T-helper 17 cell (primary cell): Measurements from ENCODE around the gene SPTB. TPM values are rescaled to one million over a fixed set of nuclear protein-coding genes. Genes with fewer than 3 reads are reported as not detected.

Experiments used
- ATAC-seq: fragments of 150-1000 bp; cut with Tn5 transposase; 2 replicates; pipeline ENCODE4 v1.10.0; 2021; ENCODE audit warnings: mild to moderate bottlenecking, moderate library complexity
- DNase-seq, 3 donors: peaks; one replicate each; pipeline versions ENCODE4 v3.0.0 to v3.0.0-alpha.2; 2020 to 2021
- H3K9me3 ChIP-seq: one replicate; pipeline ENCODE4 v1.7.0; 2013; ENCODE audit warnings: low read length, mild to moderate bottlenecking; ENCODE audit not compliant: control insufficient read depth, poor library complexity, severe bottlenecking
- H3K27ac Mint-ChIP-seq: one replicate; pipeline ENCODE4 v1.8.0; 2022; ENCODE audit warnings: mild to moderate bottlenecking, moderate library complexity, mixed read lengths
- H3K27me3 Mint-ChIP-seq: one replicate; pipeline ENCODE4 v1.8.0; 2022; ENCODE audit warnings: mixed read lengths
- H3K36me3 Mint-ChIP-seq: one replicate; pipeline ENCODE4 v1.8.0; 2022; ENCODE audit warnings: low read depth, mixed read lengths
- H3K4me1 Mint-ChIP-seq: one replicate; pipeline ENCODE4 v1.8.0; 2022; ENCODE audit warnings: mild to moderate bottlenecking, mixed read lengths
- H3K4me3 Mint-ChIP-seq: one replicate; pipeline ENCODE4 v1.8.0; 2022; ENCODE audit warnings: mild to moderate bottlenecking, moderate library complexity, mixed read lengths
- total RNA-seq, 4 donors: library from RNA in 2 of 4; stranded (reverse) in 2 of 4; gene quantifications; one replicate each; pipeline ENCODE4 v1.2.3 and lab custom pipeline; 2022 to 2026

Gene SPTB
- total RNA-seq, 2 donors from 2014 or later: 0.40 to 8.4 TPM

DNA sequence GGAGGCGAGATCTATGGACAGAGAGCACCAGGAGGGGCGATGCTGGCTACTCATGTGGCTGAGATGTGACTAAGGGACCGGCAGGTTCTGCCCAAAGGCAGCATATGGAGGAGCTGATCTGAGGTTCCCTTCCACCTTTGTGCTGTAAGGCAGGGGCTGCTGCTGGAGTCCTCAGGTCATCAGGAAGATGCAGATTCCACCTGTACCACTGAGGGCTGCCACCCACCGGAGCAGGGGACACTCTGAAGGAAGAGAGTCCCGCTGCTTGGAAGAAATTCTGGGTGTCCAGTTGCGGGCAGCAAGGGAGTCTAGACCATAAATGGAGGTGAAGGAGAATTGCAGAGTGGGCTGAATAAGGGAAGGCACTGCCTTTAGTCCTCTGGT lies 120.2 kb downstream of the SPTB start:
- ATAC-seq (no peak), DNase-seq (no peak)
- Mint-ChIP-seq H3K36me3 (no peaks in the 10 kb centered on the region), H3K4me1 (peaks cover 89% of the 10 kb centered on the region), H3K27ac (peak overlapping the region; percentile 99), H3K4me3 (peak overlapping the region; percentile 71), H3K27me3 (peaks cover 10% of the 10 kb centered on the region)
- H3K9me3 ChIP-seq: no peaks in the 10 kb centered on the region

GRCh38 chr14:64758691-64759554 lies 120.8 kb downstream of the SPTB start:
- Mint-ChIP-seq H3K36me3 (no peaks in the 10 kb centered on the region), H3K27me3 (peaks cover 10% of the 10 kb centered on the region), H3K4me3 (peak overlapping the region; percentile 71), H3K27ac (peak overlapping the region; percentile 99), H3K4me1 (peaks cover 85% of the 10 kb centered on the region)
- ATAC-seq: no peak
- H3K9me3 ChIP-seq: no peaks in the 10 kb centered on the region
- DNase-seq: no peak

DNA sequence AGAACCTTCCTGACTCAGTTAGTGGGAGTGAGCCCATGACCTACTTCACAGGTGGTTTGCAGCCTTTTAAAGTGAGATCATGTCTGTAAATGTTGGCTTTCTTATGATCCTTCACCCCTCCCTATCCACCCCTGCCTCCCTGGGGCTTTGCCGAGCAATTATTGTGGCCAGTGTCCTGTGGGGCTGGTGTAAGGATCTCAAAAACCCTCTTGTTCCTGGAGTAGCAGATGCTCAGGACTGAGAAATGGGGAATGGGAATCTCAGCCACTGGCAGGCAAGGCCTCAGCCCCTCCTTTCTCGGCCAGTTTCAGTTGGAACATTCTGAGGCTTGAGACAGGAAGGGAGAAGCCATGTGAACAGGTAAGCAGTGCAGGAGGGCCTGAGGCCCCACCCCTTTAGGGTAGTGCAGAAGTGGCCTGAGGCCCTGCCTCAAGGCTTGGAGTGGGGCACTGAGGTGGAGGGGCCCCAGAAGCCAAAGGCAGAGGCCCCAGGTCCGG lies 121.6 kb downstream of the SPTB start:
- H3K9me3 ChIP-seq: no peaks in the 10 kb centered on the region
- no peak for ATAC-seq
- peaks cover 10% of the 10 kb centered on the region for H3K27me3 Mint-ChIP-seq
- H3K4me3 Mint-ChIP-seq: peak overlapping the region; percentile 71
- H3K36me3 Mint-ChIP-seq: no peaks in the 10 kb centered on the region
- peak in 1 of 3 donors; percentile 56 for DNase-seq
- peaks cover 79% of the 10 kb centered on the region for H3K4me1 Mint-ChIP-seq
- H3K27ac Mint-ChIP-seq: peak overlapping the region; percentile 99

GRCh38 chr14:64757601-64758000 lies 122.1 kb downstream of the SPTB start:
- Mint-ChIP-seq H3K27ac (peak overlapping the region; percentile 99), H3K27me3 (peaks cover 10% of the 10 kb centered on the region), H3K36me3 (no peaks in the 10 kb centered on the region), H3K4me3 (no peak overlapping the region), H3K4me1 (peaks cover 74% of the 10 kb centered on the region)
- DNase-seq (no peak), ATAC-seq (no peak)
- H3K9me3 ChIP-seq: no peaks in the 10 kb centered on the region

DNA sequence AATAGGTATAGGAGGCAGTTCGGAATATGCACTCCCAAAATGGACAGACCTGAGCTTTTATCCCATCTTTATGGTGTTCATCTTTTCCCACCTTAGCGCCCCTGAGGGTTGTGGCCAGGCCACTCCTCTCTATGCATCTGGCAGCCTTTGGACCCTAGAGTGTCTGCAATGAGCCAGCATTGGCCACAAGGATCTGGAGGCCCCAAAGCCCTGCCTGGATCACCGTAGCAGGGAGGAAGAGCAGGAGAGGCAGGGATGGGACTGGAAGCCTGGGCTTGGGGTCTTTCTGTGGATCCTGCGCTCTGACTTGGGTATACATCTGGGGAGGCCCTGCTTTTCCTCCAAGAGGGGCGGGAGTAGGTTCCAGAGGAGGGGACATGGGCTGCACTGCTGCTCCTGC lies 123.0 kb downstream of the SPTB start:
- Mint-ChIP-seq H3K27me3 (peaks cover 9% of the 10 kb centered on the region), H3K4me3 (peak overlapping the region; percentile 76), H3K27ac (peak overlapping the region; percentile 99), H3K36me3 (no peaks in the 10 kb centered on the region), H3K4me1 (peaks cover 65% of the 10 kb centered on the region)
- no peaks in the 10 kb centered on the region for H3K9me3 ChIP-seq
- ATAC-seq (no peak), DNase-seq (no peak)

DNA sequence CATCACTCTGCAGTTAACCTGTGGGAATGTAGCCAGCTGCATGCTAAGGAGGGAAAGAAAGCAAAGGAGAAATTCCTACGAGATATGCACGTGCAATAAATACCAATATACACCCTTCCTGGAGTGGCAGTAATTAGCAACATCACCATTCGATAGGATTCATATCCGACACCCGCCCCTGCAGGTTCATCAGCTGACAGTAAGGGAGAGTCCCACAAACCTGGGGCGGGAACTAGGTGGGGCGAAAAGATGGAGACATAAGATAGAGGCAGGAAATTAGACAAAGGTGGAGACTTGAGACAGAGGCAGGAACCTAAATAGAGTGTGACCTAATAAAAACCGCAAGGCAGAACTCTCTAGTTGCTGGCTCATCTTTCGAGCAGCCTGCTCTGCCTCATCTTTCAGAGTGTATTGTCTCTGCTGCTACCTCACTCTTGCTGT lies 123.9 kb downstream of the SPTB start:
- H3K27ac Mint-ChIP-seq: peak overlapping the region; percentile 99
- ATAC-seq (peak; percentile 94), DNase-seq (peak; percentile 57 to 82 (median 67))
- H3K4me1 Mint-ChIP-seq: peaks cover 57% of the 10 kb centered on the region
- H3K27me3 Mint-ChIP-seq: peaks cover under 1% of the 10 kb centered on the region
- no peaks in the 10 kb centered on the region for H3K36me3 Mint-ChIP-seq
- no peaks in the 10 kb centered on the region for H3K9me3 ChIP-seq
- H3K4me3 Mint-ChIP-seq: peak overlapping the region; percentile 76

- Mint-ChIP-seq H3K4me1 (peaks cover 47% of the 10 kb centered on the region), H3K4me3 (peak overlapping the region; percentile 76), H3K36me3 (no peaks in the 10 kb centered on the region), H3K27ac (peak overlapping the region; percentile 99), H3K27me3 (no peaks in the 10 kb centered on the region)
- DNase-seq: no peak
- no peak for ATAC-seq
- no peaks in the 10 kb centered on the region for H3K9me3 ChIP-seq
These were observed 125.0 kb downstream of the SPTB start for GRCh38 chr14:64754685-64755084.

- Mint-ChIP-seq H3K27me3 (no peaks in the 10 kb centered on the region), H3K27ac (peak overlapping the region; percentile 99), H3K4me1 (peaks cover 42% of the 10 kb centered on the region), H3K4me3 (no peak overlapping the region), H3K36me3 (no peaks in the 10 kb centered on the region)
- no peak for DNase-seq
- H3K9me3 ChIP-seq: no peaks in the 10 kb centered on the region
- no peak for ATAC-seq
These were observed 125.7 kb downstream of the SPTB start for GRCh38 chr14:64753999-64754398.

GRCh38 chr14:64753374-64753773 lies 126.3 kb downstream of the SPTB start:
- no peaks in the 10 kb centered on the region for H3K27me3 Mint-ChIP-seq
- H3K4me1 Mint-ChIP-seq: peaks cover 36% of the 10 kb centered on the region
- H3K4me3 Mint-ChIP-seq: no peak overlapping the region
- H3K27ac Mint-ChIP-seq: peak overlapping the region; percentile 99
- H3K36me3 Mint-ChIP-seq: no peaks in the 10 kb centered on the region
- no peaks in the 10 kb centered on the region for H3K9me3 ChIP-seq
- ATAC-seq (no peak), DNase-seq (no peak)

DNA sequence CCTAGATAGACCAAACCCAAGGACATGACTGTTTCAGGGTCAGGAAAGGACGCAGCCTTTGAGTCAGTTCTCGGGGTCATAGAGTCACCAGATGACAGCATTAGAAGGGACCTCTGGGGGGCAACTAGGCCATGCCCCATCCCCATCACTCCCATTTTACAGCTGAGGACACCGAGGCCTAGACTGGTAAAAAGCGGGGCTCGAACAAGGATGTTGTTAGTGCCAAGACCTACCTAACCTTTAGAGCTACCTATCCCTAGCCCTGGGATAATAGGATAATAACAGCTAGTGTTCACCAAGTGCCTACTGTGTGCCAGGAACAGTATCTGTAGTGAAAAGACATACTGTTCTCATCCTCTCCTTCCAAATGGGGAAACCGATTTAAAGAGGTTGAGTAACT lies 126.8 kb downstream of the SPTB start:
- Mint-ChIP-seq H3K36me3 (no peaks in the 10 kb centered on the region), H3K27me3 (no peaks in the 10 kb centered on the region), H3K4me1 (peaks cover 32% of the 10 kb centered on the region), H3K27ac (peak overlapping the region; percentile 99), H3K4me3 (no peak overlapping the region)
- DNase-seq: no peak
- ATAC-seq: no peak
- no peaks in the 10 kb centered on the region for H3K9me3 ChIP-seq

DNA sequence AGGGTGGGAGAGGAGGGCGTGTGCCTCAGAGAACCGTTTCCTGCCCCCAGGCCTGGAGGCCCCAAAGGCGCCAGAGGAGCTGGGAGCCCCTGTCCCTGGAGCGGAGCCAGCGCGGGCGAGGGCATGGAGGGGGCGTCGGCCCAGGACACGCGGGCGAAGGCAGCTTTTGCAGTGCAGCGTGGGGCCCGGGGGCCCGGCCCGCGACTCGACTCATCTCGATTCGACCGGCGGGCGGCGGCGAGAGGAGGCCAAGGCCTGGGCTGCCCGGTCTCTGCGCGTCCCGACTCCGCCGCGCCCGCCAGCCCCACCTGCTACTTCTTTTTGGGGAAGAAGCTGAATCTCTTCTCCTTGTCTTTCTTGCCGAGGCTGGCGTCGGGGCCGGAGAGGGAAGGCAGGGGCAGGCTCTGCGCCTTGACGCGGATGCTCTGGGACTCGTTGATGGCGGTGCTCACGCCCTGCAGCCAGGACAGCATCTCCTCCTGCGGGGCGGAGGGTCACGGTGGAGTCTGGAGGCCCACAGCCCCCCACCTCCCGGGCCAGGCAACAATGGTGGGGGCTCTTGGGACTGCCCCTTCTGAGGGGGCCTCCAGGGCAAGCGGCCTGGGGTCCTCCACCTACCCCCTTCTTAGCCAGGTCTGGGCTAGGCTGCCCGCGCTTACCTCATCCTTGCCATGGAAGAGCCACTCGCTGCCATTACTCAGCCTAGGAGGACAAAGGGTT lies 130.6 kb downstream of the SPTB start:
- DNase-seq: no peak
- no peaks in the 10 kb centered on the region for H3K9me3 ChIP-seq
- Mint-ChIP-seq H3K27me3 (no peaks in the 10 kb centered on the region), H3K27ac (no peak overlapping the region), H3K4me1 (peaks cover 22% of the 10 kb centered on the region), H3K4me3 (no peak overlapping the region), H3K36me3 (no peaks in the 10 kb centered on the region)
- no peak for ATAC-seq

- no peaks in the 10 kb centered on the region for H3K27me3 Mint-ChIP-seq
- no peak overlapping the region for H3K4me3 Mint-ChIP-seq
- DNase-seq (no peak), ATAC-seq (no peak)
- H3K9me3 ChIP-seq: no peaks in the 10 kb centered on the region
- no peak overlapping the region for H3K27ac Mint-ChIP-seq
- no peaks in the 10 kb centered on the region for H3K36me3 Mint-ChIP-seq
- H3K4me1 Mint-ChIP-seq: peaks cover 22% of the 10 kb centered on the region
These were observed 131.2 kb downstream of the SPTB start for GRCh38 chr14:64748521-64748920.

GRCh38 chr14:64747327-64747726 lies 132.4 kb downstream of the SPTB start:
- H3K4me1 Mint-ChIP-seq: peaks cover 22% of the 10 kb centered on the region
- peak overlapping the region; percentile 91 for H3K27ac Mint-ChIP-seq
- ATAC-seq: peak; percentile 60
- no peaks in the 10 kb centered on the region for H3K27me3 Mint-ChIP-seq
- no peak overlapping the region for H3K4me3 Mint-ChIP-seq
- no peaks in the 10 kb centered on the region for H3K9me3 ChIP-seq
- no peaks in the 10 kb centered on the region for H3K36me3 Mint-ChIP-seq
- no peak for DNase-seq
